Sciatic nerve (tissue), 2 donors: ENCODE data around the gene TBXA2R. TPM values are rescaled to one million over a fixed set of nuclear protein-coding genes. Genes with fewer than 3 reads are reported as not detected.
"Not testable (repeated sequence)": the region's sequence is repeated elsewhere in the genome, so short reads cannot be mapped to it uniquely, and the experiment has no call there.

Experiments
- ATAC-seq: fragments of 200-7000 bp; cut with Tn5 transposase; one replicate; pipeline ENCODE4 v1.9.1; 2020; ENCODE audit warnings: mild to moderate bottlenecking, moderate library complexity
- DNase-seq: peaks from one replicate; pipeline ENCODE4 v3.0.0-alpha.2; 2020; ENCODE audit warnings: low spot score
- intact Hi-C: fragments of 100-400 bp; cut with DNase I; formaldehyde crosslinking; loops from one replicate; pipeline ENCODE4 v1.14.2; 2022
- total RNA-seq: library from RNA; stranded (reverse); fragmentation: NEBNext Ultra II Directional; extraction: Animal tissue kit (Norgen Biotek cat#: 25700); gene quantifications from one replicate; pipeline ENCODE4 v1.2.1, GENCODE V29; 2021
- donor health status: DM: no; HTN: no; CAD: no.
- donor health status: DM: no; HTN: no; CAD: no.

TBXA2R gene
- 11.2 TPM for total RNA-seq

DNA sequence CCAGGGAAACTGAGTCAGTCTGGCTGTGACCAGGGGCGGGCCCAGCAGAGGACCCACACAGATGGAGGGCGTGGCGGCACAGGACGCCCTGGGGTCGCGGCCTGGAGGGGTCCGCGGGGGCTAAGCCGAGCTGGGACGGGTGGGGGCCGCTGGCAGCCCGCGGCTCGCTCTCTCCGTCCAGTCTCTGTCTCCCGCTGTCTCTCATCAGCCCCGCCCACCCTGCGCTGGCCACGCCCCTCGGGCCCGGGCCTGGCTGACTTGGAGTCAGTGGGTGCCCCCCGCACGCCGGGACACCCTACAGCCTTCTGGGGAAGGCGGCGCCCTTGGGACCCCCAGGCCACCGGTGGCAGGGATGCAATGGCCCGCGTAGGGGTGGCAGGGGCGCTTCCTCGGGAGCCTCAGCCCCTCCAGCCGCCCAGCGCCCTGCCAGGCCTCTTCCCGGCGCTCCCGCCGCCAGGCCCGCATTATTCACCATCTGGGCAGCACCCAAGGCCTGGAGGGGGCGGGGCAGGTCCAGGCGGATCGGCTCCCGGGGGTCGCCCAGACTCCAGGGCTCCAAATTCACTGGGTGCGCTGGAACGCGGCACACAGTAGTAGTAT lies at the start of gene TBXA2R:
Gene TBXA2R (minus strand): TSS at position 186 of the 600 bp plus-strand sequence. CDS start 6,241 bp downstream, outside the sequence.
- intact Hi-C loops = no loop called here
- DNase-seq = peak; percentile 92
- ATAC-seq = peak; percentile 74

- intact Hi-C loops = no loop called here
- DNase-seq = no peak
- ATAC-seq = peak; percentile 7
Measured at GRCh38 chr19:3656073-3656746, 49.5 kb upstream of the TBXA2R start.

GRCh38 chr19:3655402-3656072 lies 48.9 kb upstream of the TBXA2R start:
- DNase-seq = no peak
- intact Hi-C loops = no loop called here
- peak; percentile 5 for ATAC-seq

- DNase-seq (no peak), ATAC-seq (no peak)
- intact Hi-C loops = no loop called here
Measured at GRCh38 chr19:3653865-3654513, 47.3 kb upstream of the TBXA2R start.

DNA sequence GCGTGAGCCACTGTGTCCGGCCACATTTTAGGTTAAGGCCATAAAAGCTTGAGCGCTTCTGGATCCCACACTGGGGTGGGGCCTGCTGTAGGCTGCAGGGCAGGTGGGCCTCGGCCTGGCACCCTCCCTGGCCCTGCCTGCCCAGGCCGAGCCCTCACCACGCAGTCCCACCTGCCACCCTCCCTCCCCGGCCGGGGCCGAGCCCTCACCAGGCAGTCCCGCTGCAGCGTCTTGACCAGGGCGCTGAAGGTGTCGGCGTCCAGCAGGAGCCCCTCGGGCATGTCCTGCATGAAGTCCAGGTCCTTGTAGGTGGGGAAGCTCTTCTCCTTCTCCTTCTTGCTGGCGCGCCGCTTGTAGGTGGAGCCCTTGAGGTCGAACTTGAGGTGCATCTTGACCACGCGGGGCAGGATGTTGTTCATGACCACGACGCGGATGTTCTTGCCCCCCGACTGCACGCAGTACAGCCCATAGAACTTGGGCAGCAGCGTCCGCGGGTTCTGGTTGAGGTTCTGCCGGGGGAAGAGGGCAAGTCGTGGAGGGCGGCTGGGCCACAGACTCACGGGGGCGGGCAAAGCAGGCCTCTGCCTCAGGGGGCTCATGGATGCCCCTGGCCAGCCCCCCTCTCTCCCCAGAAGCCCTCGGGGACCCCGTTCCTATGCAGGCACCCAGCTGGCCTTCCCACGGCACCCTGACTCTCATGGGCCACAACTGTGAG lies 46.6 kb upstream of the TBXA2R start:
- ATAC-seq (no peak), DNase-seq (no peak)
- intact Hi-C loops = no loop called here

- intact Hi-C loops = no loop called here
- ATAC-seq = no peak
- no peak for DNase-seq
Measured at GRCh38 chr19:3652422-3652821, 45.7 kb upstream of the TBXA2R start.

- intact Hi-C loops = no loop called here
- no peak for DNase-seq
- no peak for ATAC-seq
Measured at GRCh38 chr19:3651684-3652083, 45.0 kb upstream of the TBXA2R start.

GRCh38 chr19:3649888-3650287 lies 43.2 kb upstream of the TBXA2R start:
- intact Hi-C loops = no loop called here
- DNase-seq (no peak), ATAC-seq (no peak)

DNA sequence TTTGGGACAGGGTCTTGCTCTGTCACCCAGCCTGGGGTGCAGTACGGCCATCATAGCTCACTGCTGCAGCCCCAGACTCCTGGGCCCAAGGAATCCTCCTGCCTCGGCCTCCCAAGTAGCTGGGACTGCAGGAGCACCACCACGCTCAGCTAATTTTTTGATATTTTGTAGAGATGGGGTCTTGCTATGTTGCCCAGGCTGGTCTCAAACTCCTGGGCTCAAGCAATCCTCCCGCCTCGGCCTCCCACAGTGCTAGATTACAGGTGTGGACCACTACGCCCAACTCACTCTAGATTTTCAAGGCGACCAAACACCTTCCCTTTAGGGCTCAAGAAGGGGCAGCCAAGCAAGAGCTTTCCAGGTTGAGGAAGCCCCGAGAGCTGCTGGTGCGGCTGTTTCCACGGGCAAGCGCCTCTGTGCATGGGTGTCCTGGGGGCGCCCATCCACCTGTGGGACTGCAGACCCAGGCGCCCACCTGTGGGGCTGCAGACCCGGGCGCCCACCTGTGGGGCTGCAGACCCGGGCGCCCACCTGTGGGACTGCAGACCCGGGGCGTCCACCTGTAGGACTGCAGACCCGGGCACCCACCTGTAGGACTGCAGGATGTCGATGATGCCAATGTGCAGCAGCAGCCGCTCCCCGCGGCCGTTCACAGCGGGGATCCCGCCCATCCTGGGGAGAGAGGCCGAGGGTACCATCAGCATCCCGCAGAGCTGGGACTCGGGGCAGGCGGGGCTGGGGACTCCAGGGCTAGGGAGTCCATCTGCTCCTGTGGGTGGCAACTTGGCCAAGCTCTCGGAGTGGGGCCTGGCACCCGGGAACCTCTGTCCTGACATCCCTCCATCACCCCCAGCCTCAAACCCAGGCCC lies 41.6 kb upstream of the TBXA2R start:
- DNase-seq (no peak), ATAC-seq (no peak)
- intact Hi-C loops = no loop called here

GRCh38 chr19:3647102-3647501 lies 40.4 kb upstream of the TBXA2R start:
- intact Hi-C loops, DNase-seq, ATAC-seq: not testable (repeated sequence)

DNA sequence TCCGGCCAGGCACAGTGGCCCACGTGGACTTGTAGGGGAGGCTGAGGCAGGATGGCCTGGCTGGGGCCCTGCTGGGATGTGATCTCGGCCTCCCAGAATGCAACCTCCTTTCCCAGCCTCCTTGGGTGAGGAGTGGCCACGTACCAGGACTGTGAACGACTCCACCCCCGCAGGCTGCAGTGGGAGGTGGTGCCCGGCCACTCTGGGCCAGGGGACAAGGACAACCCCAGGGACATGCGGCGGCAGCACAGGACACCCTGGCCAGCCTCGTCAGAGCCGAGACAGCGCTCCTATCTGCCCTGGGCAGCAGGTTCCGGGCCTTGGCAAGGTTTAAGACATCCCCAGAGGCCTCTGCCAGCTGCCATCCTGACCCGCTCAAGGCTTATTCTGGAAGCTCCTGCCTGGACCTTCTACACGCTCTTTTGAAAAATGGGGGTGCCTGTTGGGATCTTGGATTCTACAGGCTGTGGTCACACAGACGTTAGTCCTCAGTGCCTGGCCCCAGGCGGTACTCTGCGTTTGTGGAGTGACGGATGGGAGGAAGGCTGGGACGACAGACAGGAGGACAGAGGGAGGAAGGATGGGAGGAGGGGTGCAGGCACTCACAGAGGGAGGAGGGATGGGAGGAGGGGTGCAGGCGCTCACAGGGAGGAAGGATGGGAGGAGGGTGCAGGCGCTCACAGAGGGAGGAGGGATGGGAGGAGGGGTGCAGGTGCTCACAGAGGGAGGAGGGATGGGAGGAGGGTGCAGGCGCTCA lies 39.8 kb upstream of the TBXA2R start:
- intact Hi-C loops = no loop called here

DNA sequence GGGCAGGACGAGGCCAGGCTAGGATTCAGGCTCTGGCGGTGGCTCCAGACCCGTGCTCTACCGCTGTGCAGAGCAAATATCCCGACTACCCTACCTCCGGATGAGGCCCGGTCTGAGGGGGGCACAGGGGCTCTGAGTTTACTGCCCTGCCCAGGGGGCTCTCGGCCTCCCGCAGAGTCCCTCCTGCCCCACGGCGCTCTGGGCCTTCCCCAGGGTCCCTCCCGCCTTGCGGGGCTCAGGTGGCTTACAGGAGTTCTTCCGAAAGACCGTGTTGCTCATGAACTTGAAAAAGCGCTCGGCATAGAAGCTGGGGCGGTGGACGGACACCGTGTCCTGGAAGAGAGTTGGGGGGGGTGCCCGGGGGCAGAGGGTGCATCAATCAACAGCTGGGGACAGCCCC lies 39.1 kb upstream of the TBXA2R start:
- intact Hi-C loops = no loop called here
- ATAC-seq = no peak

More for the DNA sequence above, 39.8 kb upstream of the TBXA2R start:
- DNase-seq (no peak), ATAC-seq (no peak)

GRCh38 chr19:3645067-3645396 lies 38.4 kb upstream of the TBXA2R start:
- ATAC-seq = peak; percentile 16
- no peak for DNase-seq
- intact Hi-C loops = no loop called here

More for the DNA sequence above, 39.1 kb upstream of the TBXA2R start:
- no peak for DNase-seq

DNA sequence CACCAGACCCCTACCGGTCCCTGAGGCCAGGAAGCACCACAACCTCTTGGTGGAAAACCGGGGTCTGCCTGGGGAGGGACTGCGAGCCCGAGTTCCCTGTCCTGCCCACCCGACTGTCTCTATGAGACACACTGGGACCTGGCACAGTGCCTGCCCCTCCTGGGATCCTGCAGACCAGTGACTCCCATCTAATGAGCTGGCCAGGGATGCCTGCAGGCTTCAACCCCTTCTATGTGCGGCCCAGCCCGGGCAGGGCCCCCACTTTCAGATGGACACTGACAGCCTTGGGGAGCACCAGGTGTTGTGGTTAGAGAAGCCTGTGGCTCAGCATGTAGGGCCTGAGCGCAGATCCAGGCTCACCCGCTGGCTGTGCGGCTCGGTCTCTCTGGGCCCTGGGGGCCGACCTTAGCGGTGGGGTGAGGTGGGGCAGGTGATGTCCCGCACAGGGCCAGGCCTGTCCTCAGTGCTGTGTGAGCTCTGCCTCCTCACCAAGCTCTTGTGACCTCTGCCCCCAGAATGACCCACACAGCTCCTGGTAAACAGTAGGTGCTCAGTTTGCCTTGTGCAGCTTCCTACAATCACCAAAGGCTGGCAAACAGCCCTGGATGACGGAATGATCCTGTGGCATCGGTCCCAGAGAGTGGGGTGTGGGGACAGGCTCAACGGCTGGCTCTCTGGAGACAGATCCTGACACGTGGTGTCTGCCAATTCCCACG lies 37.8 kb upstream of the TBXA2R start:
- peak; percentile 85 for DNase-seq
- intact Hi-C loops = no loop called here
- ATAC-seq = peak; percentile 66

DNA sequence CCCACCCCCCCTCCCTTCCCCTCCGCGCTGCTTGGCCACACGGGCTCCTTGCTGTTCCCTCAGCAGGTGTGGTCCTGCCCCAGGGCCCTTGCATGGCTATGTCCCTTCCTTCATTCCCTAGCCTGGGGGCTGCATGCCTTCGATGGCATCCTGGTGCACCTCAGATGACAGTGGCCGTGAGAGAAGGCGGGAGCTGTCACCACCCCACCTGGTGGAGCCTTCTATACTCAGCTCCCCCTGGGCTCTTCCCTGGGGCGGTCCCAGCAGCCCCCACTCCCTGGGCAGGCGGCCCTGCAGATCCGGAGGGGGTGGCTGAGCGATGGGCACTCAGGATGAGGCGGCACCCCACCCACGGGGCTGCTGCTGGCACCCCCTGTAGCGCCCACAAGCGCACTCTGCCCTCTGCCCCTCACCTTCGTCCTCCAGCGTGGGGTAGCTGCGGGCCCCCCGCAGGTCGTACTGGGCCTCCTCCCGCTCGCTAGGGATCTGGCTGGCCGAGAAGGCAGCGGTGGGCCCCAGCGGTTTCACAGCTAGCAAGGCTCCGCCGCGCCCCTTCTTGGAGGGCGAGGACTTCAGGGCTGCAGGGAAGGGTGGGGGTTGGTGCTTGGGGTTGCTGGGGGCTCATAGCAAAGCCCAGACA lies 37.1 kb upstream of the TBXA2R start:
- DNase-seq = no peak
- intact Hi-C loops = no loop called here
- no peak for ATAC-seq

DNA sequence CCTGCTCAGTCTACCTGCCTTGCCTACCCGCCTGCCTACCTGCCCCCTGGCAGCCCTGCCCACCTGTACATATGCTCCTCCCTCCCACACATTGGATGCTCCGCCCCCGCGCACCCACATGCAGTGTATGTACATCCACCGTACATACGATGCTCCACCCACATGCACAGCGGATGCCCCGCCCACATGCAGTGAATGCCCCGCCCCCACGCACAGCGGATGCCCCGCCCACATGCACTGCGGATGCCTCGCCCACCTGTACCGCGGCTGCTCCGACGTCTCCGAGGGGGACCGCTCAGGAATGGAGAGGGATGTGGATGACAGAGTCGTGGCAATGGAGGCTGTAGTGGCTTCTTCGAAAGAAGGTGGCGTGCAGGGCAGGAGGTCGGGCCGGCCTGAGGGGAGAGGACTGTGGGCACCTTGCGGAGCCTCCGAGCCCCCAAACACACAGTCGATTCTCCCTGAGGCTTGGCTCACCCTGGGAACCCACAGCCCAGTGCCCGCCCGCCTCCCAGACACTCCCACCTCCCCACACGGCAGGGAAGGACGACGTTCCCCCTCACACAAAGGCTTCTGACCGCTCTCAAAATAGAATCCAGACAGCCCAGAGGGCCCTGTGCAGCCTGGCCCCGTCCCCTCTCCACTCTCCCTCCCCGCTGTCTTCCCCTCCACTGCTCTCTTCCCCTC lies 36.5 kb upstream of the TBXA2R start:
- DNase-seq (no peak), ATAC-seq (no peak)
- intact Hi-C loops = no loop called here
